Neural crest cell (in vitro differentiated cells): ENCODE measurements around the gene SEMA3F. TPM values are rescaled to one million over a fixed set of nuclear protein-coding genes. Genes with fewer than 3 reads are reported as not detected.
A peak's percentile ranks its signal among the peaks of the same experiment; 100 is the strongest.

Experiments
- DNase-seq: peaks from one replicate; pipeline ENCODE4 v3.0.0; 2021; ENCODE audit warnings: low read depth, mixed read lengths, low spot score
- H3K27ac Mint-ChIP-seq: one replicate; pipeline ENCODE4 v1.8.0; 2021; ENCODE audit warnings: mild to moderate bottlenecking, mixed read lengths; ENCODE audit not compliant: unreplicated experiment
- H3K27me3 Mint-ChIP-seq: 2 replicates; pipeline ENCODE4 v1.8.0; 2021; ENCODE audit warnings: low read depth, mild to moderate bottlenecking, mixed read lengths
- H3K36me3 Mint-ChIP-seq: 2 replicates; pipeline ENCODE4 v1.8.0; 2021; ENCODE audit warnings: low read depth, mild to moderate bottlenecking, mixed read lengths
- H3K4me1 Mint-ChIP-seq: 2 replicates; pipeline ENCODE4 v1.8.0; 2021; ENCODE audit warnings: mixed read lengths
- H3K4me3 Mint-ChIP-seq: one replicate; pipeline ENCODE4 v1.8.0; 2021; ENCODE audit warnings: mild to moderate bottlenecking, mixed read lengths
- H3K9me3 Mint-ChIP-seq: 2 replicates; pipeline ENCODE4 v1.8.0; 2021; ENCODE audit warnings: mixed read lengths
- CTCF ChIP-seq: fragments of 200-600 bp; sonication (generic); conservative IDR thresholded peaks from 2 replicates; pipeline ENCODE4 v1.5.0; 2021; ENCODE audit warnings: antibody characterized with exemption, mild to moderate bottlenecking
- total RNA-seq: library from RNA; stranded (reverse); gene quantifications from 2 replicates; pipeline ENCODE4 v1.2.1, GENCODE V29; 2021

SEMA3F gene
- total RNA-seq, 1 donor from 2014 or later, result 4.2 TPM

DNA sequence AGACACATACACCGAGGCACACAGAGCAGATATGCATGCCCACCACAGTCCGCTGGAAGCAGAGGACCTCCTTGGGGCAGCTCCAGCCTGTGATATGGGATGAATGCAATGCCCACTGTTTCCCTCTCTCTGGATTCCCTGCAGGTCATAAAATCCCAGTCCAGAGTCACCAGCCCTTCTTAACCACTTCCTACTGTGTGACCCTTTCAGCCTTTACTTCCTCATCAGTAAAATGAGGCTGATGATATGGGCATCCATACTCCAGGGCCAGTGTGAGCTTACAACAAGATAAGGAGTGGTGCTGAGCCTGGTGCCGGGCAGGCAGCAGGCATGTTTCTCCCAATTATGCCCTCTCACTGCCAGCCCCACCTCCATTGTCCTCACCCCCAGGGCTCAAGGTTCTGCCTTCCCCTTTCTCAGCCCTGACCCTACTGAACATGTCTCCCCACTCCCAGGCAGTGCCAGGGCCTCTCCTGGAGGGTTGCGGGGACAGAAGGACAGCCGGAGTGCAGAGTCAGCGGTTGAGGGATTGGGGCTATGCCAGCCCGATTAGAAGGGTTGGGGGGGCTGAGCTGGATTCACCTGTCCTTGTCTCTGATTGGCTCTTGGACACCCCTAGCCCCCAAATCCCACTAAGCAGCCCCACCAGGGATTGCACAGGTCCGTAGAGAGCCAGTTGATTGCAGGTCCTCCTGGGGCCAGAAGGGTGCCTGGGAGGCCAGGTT is 36.0 kb downstream of the SEMA3F start, which contains the start of gene GNAT1:
Gene GNAT1 (plus strand): TSS at position 675 of the 725 bp plus-strand sequence. CDS start 116 bp downstream, outside the sequence.
- H3K27me3 Mint-ChIP-seq, result peaks cover 13% of the 10 kb centered on the region
- no peak for DNase-seq
- no peaks in the 10 kb centered on the region for H3K36me3 Mint-ChIP-seq
- TF ChIP-seq CTCF, result no peak
- peaks cover 8% of the 10 kb centered on the region for H3K4me1 Mint-ChIP-seq
- H3K9me3 Mint-ChIP-seq, result no peaks in the 10 kb centered on the region
- no peak within 1 kb of the TSS for H3K4me3 Mint-ChIP-seq
- no peak within 1 kb of the TSS for H3K27ac Mint-ChIP-seq

GRCh38 chr3:50192124-50192523 is 37.0 kb downstream of the SEMA3F start:
- peaks cover 8% of the 10 kb centered on the region for H3K4me1 Mint-ChIP-seq
- peaks cover 21% of the 10 kb centered on the region for H3K27me3 Mint-ChIP-seq
- H3K36me3 Mint-ChIP-seq, result no peaks in the 10 kb centered on the region
- no peak for DNase-seq
- H3K27ac Mint-ChIP-seq, result no peak overlapping the region
- TF ChIP-seq CTCF, result no peak
- no peaks in the 10 kb centered on the region for H3K9me3 Mint-ChIP-seq
- no peak overlapping the region for H3K4me3 Mint-ChIP-seq

DNA sequence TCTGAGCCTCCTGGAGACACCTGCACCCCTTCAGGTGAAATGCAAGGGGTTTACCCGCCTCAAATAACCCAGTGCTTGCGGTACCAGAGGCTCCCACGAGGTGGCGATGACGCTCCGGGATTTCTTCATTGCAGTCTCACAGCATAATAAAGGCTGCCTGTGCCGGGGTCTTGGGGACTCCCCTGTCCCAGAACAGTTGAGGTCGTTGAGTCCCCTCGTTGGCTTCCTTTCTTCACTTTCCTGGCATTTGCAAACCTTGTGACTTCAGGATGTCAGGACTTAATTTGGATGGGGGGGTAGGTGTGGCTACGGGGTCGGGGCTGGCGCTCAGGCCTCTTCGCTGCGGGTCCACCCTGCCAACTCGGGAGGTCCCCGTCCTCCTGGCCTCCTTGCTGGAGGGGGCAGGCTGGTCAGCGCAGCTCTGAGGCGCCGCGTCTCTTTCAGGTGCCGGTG is 37.6 kb downstream of the SEMA3F start:
- Mint-ChIP-seq H3K27ac (no peak overlapping the region), H3K27me3 (peaks cover 26% of the 10 kb centered on the region), H3K4me1 (peaks cover 8% of the 10 kb centered on the region), H3K9me3 (no peaks in the 10 kb centered on the region), H3K4me3 (no peak overlapping the region), H3K36me3 (no peaks in the 10 kb centered on the region)
- DNase-seq, result peak; percentile 94
- TF ChIP-seq CTCF, result peak; percentile 89

DNA sequence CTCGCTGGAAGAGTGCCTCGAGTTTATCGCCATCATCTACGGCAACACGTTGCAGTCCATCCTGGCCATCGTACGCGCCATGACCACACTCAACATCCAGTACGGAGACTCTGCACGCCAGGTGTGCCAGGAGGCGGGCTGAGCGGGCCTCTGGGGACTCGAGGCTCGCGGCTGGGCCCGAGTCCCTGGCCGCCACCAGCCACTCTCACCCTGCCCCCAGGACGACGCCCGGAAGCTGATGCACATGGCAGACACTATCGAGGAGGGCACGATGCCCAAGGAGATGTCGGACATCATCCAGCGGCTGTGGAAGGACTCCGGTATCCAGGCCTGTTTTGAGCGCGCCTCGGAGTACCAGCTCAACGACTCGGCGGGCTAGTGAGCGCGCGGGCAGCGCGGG is 38.2 kb downstream of the SEMA3F start:
- Mint-ChIP-seq H3K9me3 (no peaks in the 10 kb centered on the region), H3K4me3 (no peak overlapping the region), H3K36me3 (no peaks in the 10 kb centered on the region), H3K27ac (no peak overlapping the region), H3K27me3 (peaks cover 26% of the 10 kb centered on the region), H3K4me1 (peaks cover 8% of the 10 kb centered on the region)
- DNase-seq, result no peak
- no peak for TF ChIP-seq CTCF

GRCh38 chr3:50193746-50194127 is 38.6 kb downstream of the SEMA3F start:
- Mint-ChIP-seq H3K27ac (no peak overlapping the region), H3K9me3 (no peaks in the 10 kb centered on the region), H3K4me1 (peaks cover 8% of the 10 kb centered on the region), H3K4me3 (no peak overlapping the region), H3K36me3 (no peaks in the 10 kb centered on the region), H3K27me3 (peaks cover 26% of the 10 kb centered on the region)
- no peak for TF ChIP-seq CTCF
- DNase-seq, result no peak
